OCI-M2 (cell line): ENCODE measurements around the gene RNF31.
"Not testable (repeated sequence)": the region's sequence is repeated elsewhere in the genome, so short reads cannot be mapped to it uniquely, and the experiment has no call there.

ENCODE experiments used
- DNase-seq: peaks from one replicate; lab custom pipeline; 2025; ENCODE audit not compliant: unreplicated experiment; lab: John Stamatoyannopoulos, UW

Gene RNF31

GRCh38 chr14:24197056-24197450, 49.8 kb downstream of the RNF31 start:
- no peak for DNase-seq

GRCh38 chr14:24198814-24199524, 51.7 kb downstream of the RNF31 start:
- DNase-seq: no peak

GRCh38 chr14:24202538-24202937, 55.2 kb downstream of the RNF31 start:
- not testable (repeated sequence) for DNase-seq

- DNase-seq: not testable (repeated sequence)
These were observed 56.1 kb downstream of the RNF31 start for GRCh38 chr14:24203249-24203886.

- no peak for DNase-seq
These were observed 57.2 kb downstream of the RNF31 start for GRCh38 chr14:24204163-24205146.

- DNase-seq: no peak
These were observed 59.2 kb downstream of the RNF31 start for GRCh38 chr14:24206260-24207103.

GRCh38 chr14:24207104-24207551, 59.8 kb downstream of the RNF31 start:
- DNase-seq: no peak

- DNase-seq: no peak
These were observed 60.3 kb downstream of the RNF31 start for GRCh38 chr14:24207625-24208024.
